ENCODE data around the gene KIRREL3.

Gene KIRREL3

GRCh38 chr11:126821827-126822226 is 178.7 kb downstream of the KIRREL3 start:
- no peak for DNase-seq

DNA sequence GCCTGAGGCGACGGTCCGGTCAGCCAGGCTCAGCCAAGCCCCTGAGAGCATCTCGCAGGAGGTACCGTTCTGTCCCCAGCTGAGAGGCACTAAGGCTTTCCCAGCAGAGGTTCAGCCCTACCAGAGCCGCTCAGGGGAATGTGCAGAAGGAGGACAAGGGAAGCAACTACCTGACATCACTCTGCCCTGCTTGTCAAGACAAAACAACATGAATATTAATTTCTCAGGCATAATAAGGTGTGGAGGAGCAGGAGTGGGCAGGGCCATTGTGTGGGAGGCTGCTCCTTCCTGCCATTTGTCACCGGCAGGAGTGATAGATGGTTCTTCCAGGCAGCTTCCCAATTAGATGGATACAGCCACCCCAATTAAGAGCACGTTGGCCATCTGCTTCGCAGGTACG is 181.4 kb downstream of the KIRREL3 start:
- no peak for DNase-seq

GRCh38 chr11:126817523-126818450 is 182.8 kb downstream of the KIRREL3 start:
- no peak for DNase-seq

DNA sequence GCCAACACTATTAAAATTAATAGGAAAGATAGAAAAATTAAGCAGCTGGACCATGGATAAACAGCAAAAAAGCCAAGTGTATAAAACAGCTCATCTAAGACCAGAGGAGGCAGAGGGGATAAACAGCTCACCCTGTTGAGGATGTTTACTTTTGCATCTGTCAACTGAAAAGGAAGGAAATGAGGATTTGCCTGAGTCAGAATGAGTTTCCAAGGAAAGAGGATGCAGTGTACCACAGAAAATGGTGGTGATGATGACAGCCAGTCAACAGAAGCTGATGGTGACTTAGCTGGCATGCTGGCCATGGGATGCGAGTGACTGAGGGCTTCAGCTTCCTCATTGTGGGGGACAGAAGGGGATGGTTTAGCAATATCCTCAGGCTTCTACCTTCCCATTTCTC is 183.5 kb downstream of the KIRREL3 start:
- DNase-seq: peak; percentile 36

DNA sequence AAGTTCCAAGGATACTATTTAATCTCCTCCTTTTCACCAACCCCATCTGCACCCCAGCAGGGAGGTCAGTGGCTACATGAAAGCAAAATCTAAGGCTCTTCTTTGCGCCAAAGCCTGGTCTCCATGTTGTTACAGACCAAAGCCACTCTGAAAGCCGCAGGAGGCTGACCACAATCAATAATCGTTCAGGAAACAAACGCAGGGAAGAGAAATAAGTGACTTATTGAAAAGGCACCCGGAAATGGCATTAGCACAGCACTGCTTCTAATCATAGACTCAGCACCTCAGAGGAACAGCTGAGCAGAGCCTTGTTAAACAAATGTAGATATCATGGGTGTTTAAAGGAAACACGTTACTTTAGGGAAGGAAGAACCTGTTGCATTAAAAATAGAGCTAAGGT is 183.9 kb downstream of the KIRREL3 start:
- peak; percentile 42 for DNase-seq

GRCh38 chr11:126815111-126815510 is 185.5 kb downstream of the KIRREL3 start:
- no peak for DNase-seq

DNA sequence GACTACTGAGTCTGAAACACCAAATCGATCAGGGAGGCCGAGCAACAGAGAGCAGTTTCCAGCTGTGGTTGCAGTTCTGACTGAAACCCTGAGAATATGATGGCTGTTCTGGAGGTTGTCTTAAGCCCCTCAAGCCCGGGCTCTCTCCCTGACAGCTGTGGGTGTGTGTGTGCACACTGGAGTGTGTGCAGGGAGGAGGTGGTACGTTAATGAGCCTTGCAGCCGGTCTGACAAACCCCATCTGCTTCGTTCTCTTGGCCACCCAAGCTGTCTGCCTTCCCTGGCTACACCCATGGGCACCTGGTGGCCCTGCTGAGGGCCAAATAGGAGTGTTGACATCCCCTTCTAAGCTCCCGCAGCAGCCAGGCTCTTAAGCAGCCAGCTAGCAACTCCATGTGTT is 189.8 kb downstream of the KIRREL3 start:
- DNase-seq: no peak

DNA sequence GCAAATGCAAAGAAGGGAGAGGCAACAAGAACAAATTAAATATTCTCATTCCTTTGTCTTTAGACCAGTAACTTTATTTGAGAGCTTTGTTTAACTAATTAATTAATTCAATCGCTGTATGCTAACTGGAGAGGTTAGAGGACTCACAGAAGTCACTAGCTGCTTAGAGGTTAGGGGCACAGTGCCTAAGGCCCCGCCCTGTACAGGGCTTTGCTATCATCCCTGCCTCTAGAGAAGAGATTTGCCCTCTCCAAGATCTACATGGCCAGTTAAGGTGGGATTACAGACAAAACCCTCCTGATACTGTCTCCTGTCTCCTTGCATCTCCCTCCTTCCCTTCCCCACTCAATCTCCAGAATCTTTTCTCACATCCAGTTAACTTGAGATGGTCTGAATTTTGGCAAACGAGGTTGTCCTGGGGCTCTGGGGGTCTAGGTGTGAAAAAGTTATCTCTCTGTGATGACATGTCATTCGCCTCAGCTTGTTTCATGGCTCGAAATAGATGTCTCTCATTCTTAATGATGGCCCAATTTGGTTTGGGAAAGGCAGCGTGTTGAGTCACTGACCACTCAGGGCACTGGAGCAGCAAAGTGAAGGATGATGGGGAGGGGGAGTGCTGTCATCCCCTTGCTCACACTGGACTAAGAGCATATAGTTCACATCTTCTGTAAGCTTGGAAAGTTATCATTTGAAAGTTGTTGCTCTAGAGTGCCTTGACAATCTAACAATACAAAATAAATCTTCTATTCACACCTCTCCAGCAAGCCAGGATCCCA is 190.9 kb downstream of the KIRREL3 start:
- DNase-seq: no peak

- DNase-seq: no peak
Observed at GRCh38 chr11:126808836-126809235, 191.7 kb downstream of the KIRREL3 start.

DNA sequence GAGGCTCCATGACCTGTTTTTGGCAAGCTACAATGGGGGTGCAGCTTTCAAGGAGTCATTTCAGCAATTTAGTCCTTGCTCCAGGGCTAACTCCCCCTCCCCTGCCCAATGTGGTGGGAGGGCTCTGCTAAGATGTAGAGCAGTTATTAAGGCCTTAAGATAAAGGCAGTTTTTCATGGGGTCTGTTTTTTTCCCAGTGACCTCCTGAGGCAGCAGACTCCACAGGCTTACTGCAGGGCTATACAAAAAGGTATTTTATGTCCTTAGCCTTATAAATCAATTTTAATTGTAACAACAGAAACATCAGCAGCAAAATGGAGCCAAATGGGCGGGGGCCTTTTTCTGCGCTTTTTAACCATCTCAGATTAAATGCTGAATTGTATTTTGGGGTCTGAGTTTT is 192.3 kb downstream of the KIRREL3 start:
- DNase-seq: no peak

DNA sequence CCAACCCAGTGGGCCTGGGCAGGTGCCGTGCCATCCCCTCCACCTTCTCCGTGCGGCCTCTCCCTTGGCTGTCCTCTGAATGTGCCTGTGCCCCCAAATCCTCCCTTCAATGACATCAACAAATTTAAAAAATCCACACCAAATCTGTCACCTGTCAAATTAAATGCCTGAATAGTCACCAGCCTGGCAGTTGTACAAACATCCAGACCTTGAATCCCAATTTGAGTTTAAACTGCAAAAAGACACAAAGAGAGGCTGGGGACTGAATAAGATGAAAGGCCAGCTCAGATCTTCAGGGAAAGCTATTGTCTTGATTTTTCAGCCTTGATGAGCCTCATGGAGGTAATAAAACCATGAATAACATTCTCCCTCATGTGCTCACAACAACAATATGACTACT is 194.7 kb downstream of the KIRREL3 start:
- DNase-seq: no peak

- no peak for DNase-seq
Observed at GRCh38 chr11:126804363-126804762, 196.2 kb downstream of the KIRREL3 start.

GRCh38 chr11:126800009-126800408 is 200.6 kb downstream of the KIRREL3 start:
- no peak for DNase-seq

GRCh38 chr11:126797457-126798169 is 203.0 kb downstream of the KIRREL3 start:
- no peak for DNase-seq

- DNase-seq: no peak
Observed at GRCh38 chr11:126793596-126793995, 207.0 kb downstream of the KIRREL3 start.

GRCh38 chr11:126791991-126792390 is 208.6 kb downstream of the KIRREL3 start:
- no peak for DNase-seq

GRCh38 chr11:126791446-126791845 is 209.1 kb downstream of the KIRREL3 start:
- DNase-seq: no peak

DNA sequence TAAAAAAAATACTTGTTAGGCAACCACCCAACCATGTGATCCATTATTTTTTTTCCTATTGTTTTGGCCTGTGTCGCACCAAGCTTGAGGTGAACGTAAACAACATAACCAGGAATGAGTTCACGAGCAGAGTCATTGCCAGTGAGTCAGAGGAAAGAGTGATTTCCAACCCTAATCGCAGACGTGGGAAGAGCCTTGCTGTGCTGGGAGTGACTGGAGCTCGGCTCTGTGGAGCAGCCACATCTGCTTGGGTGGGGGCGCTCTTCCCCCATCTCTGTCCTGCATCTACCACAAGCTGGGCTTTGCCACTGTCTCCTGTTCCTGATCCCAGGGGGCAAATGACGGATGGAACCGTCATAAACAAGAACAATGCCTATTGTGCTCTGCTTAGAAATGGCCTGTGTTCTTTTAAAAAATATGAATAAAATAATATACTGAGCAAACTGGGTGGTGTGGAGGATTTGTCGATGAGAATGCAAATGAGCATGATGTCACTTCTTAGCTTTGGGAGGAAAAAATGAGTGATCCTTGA is 210.0 kb downstream of the KIRREL3 start:
- DNase-seq: no peak

DNA sequence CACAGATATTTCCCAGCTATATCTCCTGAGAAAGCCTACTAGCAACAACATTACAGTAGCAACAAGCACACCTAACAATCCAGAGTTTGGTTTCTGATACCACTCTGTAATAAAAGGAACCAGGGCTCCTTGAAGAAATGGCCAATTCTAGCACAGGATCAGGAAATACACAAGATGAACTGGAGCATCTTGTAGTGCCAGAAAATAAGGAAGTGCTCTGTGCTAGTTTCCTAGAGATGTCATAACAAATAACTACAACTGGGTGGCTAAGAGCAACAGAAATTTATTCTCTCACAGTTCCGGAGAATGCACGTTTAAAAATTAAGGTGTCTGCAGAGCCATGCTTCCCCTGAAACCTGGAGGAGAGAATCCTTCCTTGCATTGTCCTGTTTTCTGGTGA is 217.8 kb downstream of the KIRREL3 start:
- peak; percentile 39 for DNase-seq

GRCh38 chr11:126781942-126782341 is 218.6 kb downstream of the KIRREL3 start:
- no peak for DNase-seq

- no peak for DNase-seq
Observed at GRCh38 chr11:126776119-126776518, 224.5 kb downstream of the KIRREL3 start.

DNA sequence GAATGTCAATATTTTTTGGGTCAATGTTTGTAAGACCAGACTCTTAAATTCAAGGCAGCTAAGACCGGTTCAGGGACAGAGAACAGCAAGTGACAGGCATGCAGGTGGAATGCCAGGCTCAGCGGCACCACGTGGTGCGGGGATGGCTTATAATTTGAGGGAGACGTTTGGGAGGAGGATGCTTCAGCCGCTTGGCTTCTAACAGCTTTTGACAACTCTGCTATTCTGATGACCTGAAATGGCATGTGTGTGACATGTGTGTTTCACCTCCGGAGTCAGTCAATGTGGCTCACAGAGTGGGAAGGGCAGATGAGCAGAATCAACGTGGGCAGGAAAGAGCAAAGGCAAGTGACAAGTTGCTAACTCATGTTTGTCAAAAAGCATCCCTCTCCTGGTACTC is 228.3 kb downstream of the KIRREL3 start:
- DNase-seq: no peak

DNA sequence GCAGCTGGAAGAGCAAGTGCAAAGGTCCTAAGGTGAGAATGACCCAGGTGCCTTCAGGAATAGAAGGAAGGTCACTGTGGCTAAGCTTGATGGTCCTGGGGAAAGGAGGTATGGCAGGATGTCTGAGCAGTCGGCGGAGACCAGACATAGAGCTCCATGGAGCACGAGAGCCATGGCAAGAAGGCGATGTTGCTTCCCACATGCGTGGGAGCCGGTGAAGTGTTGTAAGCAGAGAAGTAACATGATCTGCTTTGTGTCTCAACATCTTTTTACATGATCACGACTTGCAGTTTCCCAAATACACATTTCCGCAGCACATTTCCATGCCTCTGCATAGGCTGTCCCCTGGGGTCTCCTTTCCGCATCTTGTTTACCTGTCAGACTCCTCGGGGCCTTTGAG is 231.9 kb downstream of the KIRREL3 start:
- no peak for DNase-seq

All from MV-4-11 (cell line).